WERI-Rb-1 (cell line): ENCODE results near the gene WDR74.
A peak's percentile ranks its signal among the peaks of the same experiment; 100 is the strongest.
"Not testable (repeated sequence)": the region's sequence is repeated elsewhere in the genome, so short reads cannot be mapped to it uniquely, and the experiment has no call there.

ENCODE experiments used
- DNase-seq: peaks from one replicate; pipeline ENCODE4 v3.0.0-alpha.2; 2020
- H3K27ac ChIP-seq: fragments of 250-450 bp; sonication (Bioruptor Pico); 2 replicates; pipeline ENCODE4 v1.5.1; 2020; ENCODE audit warnings: mild to moderate bottlenecking, moderate library complexity
- H3K27me3 ChIP-seq: fragments of 250-450 bp; sonication (Bioruptor Pico); 2 replicates; pipeline ENCODE4 v1.5.1; 2021; ENCODE audit warnings: mild to moderate bottlenecking, low read depth, moderate library complexity; ENCODE audit not compliant: insufficient read depth, severe bottlenecking
- H3K36me3 ChIP-seq: fragments of 250-450 bp; sonication (Bioruptor Pico); 2 replicates; pipeline ENCODE4 v1.5.1; 2020; ENCODE audit warnings: mild to moderate bottlenecking, moderate library complexity
- H3K4me3 ChIP-seq: 2 replicates; pipeline ENCODE4 v1.5.1; 2011; ENCODE audit warnings: low read depth, mild to moderate bottlenecking, control low read depth, low read length
- H3K9me3 ChIP-seq: fragments of 250-450 bp; sonication (Bioruptor Pico); 2 replicates; pipeline ENCODE4 v1.5.1; 2021; ENCODE audit warnings: mild to moderate bottlenecking, moderate library complexity; ENCODE audit not compliant: severe bottlenecking
- CTCF ChIP-seq: IDR thresholded peaks from 2 replicates; pipeline ENCODE4 v1.5.1; 2011; ENCODE audit warnings: low read depth, mild to moderate bottlenecking, control low read depth, inconsistent platforms, low read length

WDR74 gene

GRCh38 chr11:62835336-62835735 is 4.1 kb downstream of the WDR74 start:
- Histone ChIP-seq H3K36me3 (peaks cover 40% of the 10 kb centered on the region), H3K27me3 (no peaks in the 10 kb centered on the region), H3K9me3 (no peaks in the 10 kb centered on the region), H3K27ac (no peak overlapping the region), H3K4me3 (no peak overlapping the region)
- TF ChIP-seq CTCF: no peak
- no peak for DNase-seq

GRCh38 chr11:62832336-62833234 is 6.8 kb downstream of the WDR74 start, which contains the start of gene TEX54:
TEX54 (minus strand) TSS chr11:62832841.
- Histone ChIP-seq H3K27ac (peak within 1 kb of the TSS; percentile 85), H3K9me3 (no peaks in the 10 kb centered on the region), H3K4me3 (peak within 1 kb of the TSS; percentile 68), H3K27me3 (no peaks in the 10 kb centered on the region), H3K36me3 (peaks cover 51% of the 10 kb centered on the region)
- no peak for DNase-seq
- TF ChIP-seq CTCF: no peak

GRCh38 chr11:62831520-62832335 is 7.7 kb downstream of the WDR74 start, which contains the start of gene STX5:
STX5 (minus strand) TSS chr11:62832051; CDS start chr11:62831243, 808 bp downstream.
- H3K36me3 ChIP-seq: peaks cover 54% of the 10 kb centered on the region
- peak within 1 kb of the TSS; percentile 68 for H3K4me3 ChIP-seq

GRCh38 chr11:62830904-62831519 is 8.4 kb downstream of the WDR74 start:
- Histone ChIP-seq H3K27ac (peak overlapping the region; percentile 85), H3K27me3 (no peaks in the 10 kb centered on the region), H3K36me3 (peaks cover 54% of the 10 kb centered on the region), H3K9me3 (no peaks in the 10 kb centered on the region), H3K4me3 (peak overlapping the region; percentile 68)
- DNase-seq: no peak
- TF ChIP-seq CTCF: no peak

More at GRCh38 chr11:62831520-62832335, 7.7 kb downstream of the WDR74 start, which contains the start of gene STX5:
- DNase-seq: peak; percentile 99
- no peak for TF ChIP-seq CTCF
- Histone ChIP-seq H3K27ac (peak within 1 kb of the TSS; percentile 85), H3K27me3 (no peaks in the 10 kb centered on the region), H3K9me3 (no peaks in the 10 kb centered on the region)

- not testable (repeated sequence) for DNase-seq, H3K27ac ChIP-seq, H3K9me3 ChIP-seq, H3K4me3 ChIP-seq, H3K27me3 ChIP-seq
- peaks cover 59% of the 10 kb centered on the region for H3K36me3 ChIP-seq
These were observed 11.3 kb downstream of the WDR74 start for GRCh38 chr11:62828130-62828529.
